Activated CD8-positive, alpha-beta T cell treated with anti-CD3 and anti-CD28 coated beads for 36 hours (primary cell): ENCODE data around the gene MVB12B. TPM values are rescaled to one million over a fixed set of nuclear protein-coding genes. Genes with fewer than 3 reads are reported as not detected.

ENCODE experiments used
- ATAC-seq: fragments of 200-7000 bp; cut with Tn5 transposase; one replicate; pipeline ENCODE4 v1.10.0; 2021; ENCODE audit warnings: mild to moderate bottlenecking, moderate library complexity
- CTCF ChIA-PET: fragments of 350-600 bp; sonication (Branson Sonifier 250); formaldehyde crosslinking; loops from one replicate; lab custom pipeline; 2021; ENCODE audit warnings: antibody characterized with exemption; lab: Charles Lee
- POLR2A ChIA-PET: fragments of 350-600 bp; sonication (Branson Sonifier 250); formaldehyde crosslinking; loops from one replicate; lab custom pipeline; 2021; ENCODE audit warnings: antibody characterized with exemption; lab: Charles Lee
- DNase-seq: peaks from one replicate; pipeline ENCODE4 v3.0.0-alpha.2; 2020
- H3K27ac Mint-ChIP-seq: one replicate; pipeline ENCODE4 v1.8.0; 2021; ENCODE audit warnings: mild to moderate bottlenecking, mixed read lengths
- H3K27me3 Mint-ChIP-seq: one replicate; pipeline ENCODE4 v1.8.0; 2021; ENCODE audit warnings: mixed read lengths
- H3K36me3 Mint-ChIP-seq: one replicate; pipeline ENCODE4 v1.8.0; 2021; ENCODE audit warnings: low read depth, mixed read lengths
- H3K4me1 Mint-ChIP-seq: one replicate; pipeline ENCODE4 v1.8.0; 2021; ENCODE audit warnings: low read depth, mixed read lengths
- H3K4me3 Mint-ChIP-seq: one replicate; pipeline ENCODE4 v1.8.0; 2021; ENCODE audit warnings: mild to moderate bottlenecking, moderate library complexity, mixed read lengths
- H3K9me3 Mint-ChIP-seq: one replicate; pipeline ENCODE4 v1.8.0; 2021; ENCODE audit warnings: mixed read lengths
- CTCF ChIP-seq: fragments of 200-600 bp; IDR thresholded peaks from one replicate; pipeline ENCODE4 v1.8.0; 2022; ENCODE audit warnings: antibody characterized with exemption, mild to moderate bottlenecking
- intact Hi-C: fragments of 100-400 bp; cut with micrococcal nuclease; formaldehyde crosslinking; loops from one replicate; pipeline ENCODE4 v1.10.0; 2022
- total RNA-seq, 2 experiments: library from RNA; stranded (reverse); gene quantifications; one replicate each; pipeline ENCODE4 v1.2.3, GENCODE V29; 2021

The MVB12B gene
- total RNA-seq, 2 experiments from 2014 or later: 6.4 to 6.6 TPM

DNA sequence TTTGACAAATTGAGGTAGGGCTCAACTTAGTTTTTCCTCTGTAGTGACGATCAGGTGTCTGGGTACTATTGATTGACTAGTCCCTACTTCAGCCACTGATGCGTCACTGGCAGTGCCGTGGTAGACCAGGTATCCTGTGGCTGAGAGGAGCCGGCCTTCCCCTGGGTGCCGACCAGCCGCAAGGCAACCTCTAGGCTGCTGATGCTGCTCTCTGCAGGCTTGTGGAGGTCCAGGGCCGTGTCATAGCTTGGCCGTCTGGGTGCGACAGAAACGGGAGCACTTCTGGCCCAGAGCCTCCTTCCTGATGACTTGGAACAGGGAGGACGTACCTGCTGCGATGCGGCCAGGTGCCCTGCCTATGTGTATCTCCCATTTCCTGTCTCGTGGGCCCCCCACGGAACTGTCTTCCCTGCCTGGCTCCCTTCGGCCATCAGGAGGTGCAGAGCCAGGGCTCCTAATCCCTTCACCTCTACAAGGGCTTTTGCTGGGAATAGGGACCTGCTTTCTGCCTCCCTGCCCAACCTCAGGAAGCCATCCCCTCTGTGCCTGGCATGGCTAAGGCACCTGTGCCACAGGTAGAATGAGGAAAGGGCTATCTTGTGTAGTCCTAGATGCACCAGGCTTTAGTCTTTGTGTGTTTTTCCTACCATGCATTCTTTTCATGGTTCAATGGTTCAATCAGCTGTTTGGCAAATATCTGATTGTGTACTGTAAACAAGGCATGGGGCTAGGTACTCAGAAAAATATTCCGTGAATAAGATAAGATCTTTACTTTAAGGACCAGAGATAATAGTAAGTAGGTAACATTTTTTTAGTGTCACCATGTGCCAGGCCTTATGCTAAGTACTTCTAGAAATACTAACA, 44.6 kb downstream of the MVB12B start:
- ChIA-PET CTCF (no interaction called here), POLR2A (no interaction called here)
- TF ChIP-seq CTCF: no peak
- ATAC-seq (no peak), DNase-seq (no peak)
- intact Hi-C loops: no loop called here
- H3K27ac Mint-ChIP-seq: no peak overlapping the region
- no peaks in the 10 kb centered on the region for H3K36me3 Mint-ChIP-seq
- H3K4me3 Mint-ChIP-seq: no peak overlapping the region
- H3K9me3 Mint-ChIP-seq: no peaks in the 10 kb centered on the region
- no peaks in the 10 kb centered on the region for H3K27me3 Mint-ChIP-seq
- peaks cover 23% of the 10 kb centered on the region for H3K4me1 Mint-ChIP-seq

DNA sequence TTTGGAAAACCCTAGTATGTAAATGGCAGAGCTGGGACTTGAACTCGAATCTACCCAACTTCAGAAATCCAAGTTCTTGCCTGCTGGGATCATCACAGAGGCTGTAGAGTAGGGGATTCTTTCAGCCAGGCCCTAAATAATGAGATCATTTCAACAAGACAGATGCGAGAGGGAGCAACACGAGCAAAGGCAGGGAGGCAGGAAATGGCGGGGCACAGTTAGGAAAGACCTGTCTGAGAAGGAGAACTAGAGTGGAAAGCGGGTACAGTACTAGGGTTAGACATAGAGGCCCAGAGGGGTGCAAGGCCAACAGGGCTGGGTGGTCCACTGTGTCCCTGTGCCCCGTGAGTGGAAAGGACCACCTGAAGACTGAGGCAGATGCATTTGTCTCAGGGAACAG, 46.1 kb downstream of the MVB12B start:
- no peaks in the 10 kb centered on the region for H3K9me3 Mint-ChIP-seq
- no peak for TF ChIP-seq CTCF
- ChIA-PET POLR2A (interaction anchor here (0.6 kb wide), 1 partner anchor 754 kb away, joined by 3 read pairs; no protein-coding TSS in a partner anchor), CTCF (no interaction called here)
- no peak overlapping the region for H3K4me3 Mint-ChIP-seq
- no peak for ATAC-seq
- no peaks in the 10 kb centered on the region for H3K36me3 Mint-ChIP-seq
- DNase-seq: no peak
- no peaks in the 10 kb centered on the region for H3K27me3 Mint-ChIP-seq
- intact Hi-C loops: no loop called here
- H3K4me1 Mint-ChIP-seq: peaks cover 29% of the 10 kb centered on the region
- H3K27ac Mint-ChIP-seq: no peak overlapping the region

GRCh38 chr9:126373241-126373640, 46.6 kb downstream of the MVB12B start:
- no peak overlapping the region for H3K27ac Mint-ChIP-seq
- H3K9me3 Mint-ChIP-seq: no peaks in the 10 kb centered on the region
- intact Hi-C loops: no loop called here
- no peak overlapping the region for H3K4me3 Mint-ChIP-seq
- POLR2A ChIA-PET: interaction anchor here (0.6 kb wide), 1 partner anchor 754 kb away, joined by 3 read pairs; no protein-coding TSS in a partner anchor
- peaks cover 29% of the 10 kb centered on the region for H3K4me1 Mint-ChIP-seq
- TF ChIP-seq CTCF: no peak
- H3K36me3 Mint-ChIP-seq: no peaks in the 10 kb centered on the region
- DNase-seq: no peak
- CTCF ChIA-PET: no interaction called here
- H3K27me3 Mint-ChIP-seq: no peaks in the 10 kb centered on the region
- ATAC-seq: no peak

- ChIA-PET POLR2A (interaction anchor here (0.6 kb wide), 1 partner anchor 47 kb away, joined by 3 read pairs; the partner anchor contains the start of gene MVB12B), CTCF (interaction anchor here (2.8 kb wide), 1 partner anchor 24 kb away, joined by 7 read pairs; no protein-coding TSS in a partner anchor)
- Mint-ChIP-seq H3K27me3 (no peaks in the 10 kb centered on the region), H3K9me3 (no peaks in the 10 kb centered on the region), H3K36me3 (no peaks in the 10 kb centered on the region), H3K4me1 (peaks cover 29% of the 10 kb centered on the region), H3K4me3 (no peak overlapping the region), H3K27ac (no peak overlapping the region)
- no peak for DNase-seq
- no peak for TF ChIP-seq CTCF
- intact Hi-C loops: no loop called here
- ATAC-seq: no peak
These were observed 47.7 kb downstream of the MVB12B start for GRCh38 chr9:126374366-126374781.

- ATAC-seq (peak; percentile 42), DNase-seq (no peak)
- intact Hi-C loops: no loop called here
- Mint-ChIP-seq H3K9me3 (no peaks in the 10 kb centered on the region), H3K27me3 (no peaks in the 10 kb centered on the region), H3K4me1 (peaks cover 29% of the 10 kb centered on the region), H3K4me3 (no peak overlapping the region), H3K27ac (no peak overlapping the region), H3K36me3 (no peaks in the 10 kb centered on the region)
- POLR2A ChIA-PET: no interaction called here
- CTCF ChIA-PET: interaction anchor here (2.8 kb wide), 1 partner anchor 23 kb away, joined by 7 read pairs; no protein-coding TSS in a partner anchor
- no peak for TF ChIP-seq CTCF
These were observed 48.8 kb downstream of the MVB12B start for GRCh38 chr9:126375386-126375785.
